K562 (cell line): ENCODE measurements around the gene PLCD1.

Source experiments
- ATF3 ChIP-seq, 2 experiments: fragments of 450-650 bp in 1 of 2; sonication (generic) in 1 of 2; formaldehyde crosslinking in 1 of 2; IDR thresholded peaks in 1 of 2; conservative IDR thresholded peaks in 1 of 2; 2 replicates each; pipeline versions ENCODE4 v1.6.1 to v1.8.1; 2016 to 2023; ENCODE audit warnings: mild to moderate bottlenecking in 2 of 2, moderate library complexity in 2 of 2, inconsistent platforms in 1 of 2, missing genetic modification reagents in 1 of 2
- BRF2 ChIP-seq: IDR thresholded peaks from 3 replicates; pipeline ENCODE4 v1.6.1; 2011; ENCODE audit warnings: borderline replicate concordance, mild to moderate bottlenecking; ENCODE audit not compliant: insufficient read length, insufficient read depth
- CREB1 ChIP-seq, 2 experiments: sonication (generic) in 1 of 2; formaldehyde crosslinking in 1 of 2; IDR thresholded peaks; 2 replicates each; pipeline versions ENCODE4 v1.6.1 to v1.8.0; 2012 to 2022; ENCODE audit warnings: inconsistent platforms in 1 of 2, mild to moderate bottlenecking in 1 of 2, missing genetic modification reagents in 1 of 2, moderate library complexity in 1 of 2
- CTCF ChIP-seq, 3 experiments: IDR thresholded peaks in 2 of 3; conservative IDR thresholded peaks in 1 of 3; 2 replicates each; pipeline ENCODE4 v1.5.1; 2011 to 2012; ENCODE audit warnings: low read length in 3 of 3, mild to moderate bottlenecking in 3 of 3, control low read depth in 2 of 3, improper control_type of control experiment in 1 of 3, inconsistent platforms in 1 of 3, low read depth in 1 of 3, mixed read lengths in 1 of 3, moderate library complexity in 1 of 3; ENCODE audit not compliant: insufficient read depth in 2 of 3
- CTCFL ChIP-seq: IDR thresholded peaks from 2 replicates; pipeline ENCODE4 v1.6.1; 2011; ENCODE audit warnings: borderline replicate concordance, low read depth, mild to moderate bottlenecking, moderate library complexity, low read length; ENCODE audit not compliant: insufficient read depth, poor library complexity, severe bottlenecking
- KLF10 ChIP-seq: fragments of 250-450 bp; sonication (Bioruptor Pico); IDR thresholded peaks from 2 replicates; pipeline ENCODE4 v1.6.1; 2021; ENCODE audit warnings: matching md5 sums
- MAX ChIP-seq: sonication (generic); formaldehyde crosslinking; IDR thresholded peaks from 2 replicates; pipeline ENCODE4 v1.9.0; 2022; ENCODE audit warnings: mild to moderate bottlenecking, missing genetic modification reagents
- MXI1 ChIP-seq: IDR thresholded peaks from 2 replicates; pipeline ENCODE4 v1.6.1; 2011; ENCODE audit warnings: low read depth, mild to moderate bottlenecking, improper control_type of control experiment, low read length
- NBN ChIP-seq: fragments of 450-650 bp; IDR thresholded peaks from 2 replicates; pipeline ENCODE4 v1.6.1; 2016; ENCODE audit warnings: low read depth, mild to moderate bottlenecking
- RAD51 ChIP-seq: fragments of 450-650 bp; IDR thresholded peaks from 2 replicates; pipeline ENCODE4 v1.7.1; 2016; ENCODE audit warnings: low read depth, mild to moderate bottlenecking, borderline replicate concordance
- RNF2 ChIP-seq: sonication (generic); IDR thresholded peaks from 2 replicates; pipeline ENCODE4 v1.6.1; 2016
- SMARCA5 ChIP-seq: fragments of 450-650 bp; IDR thresholded peaks from 2 replicates; pipeline ENCODE4 v1.6.1; 2016
- SRF ChIP-seq, 2 experiments: fragments of 250-450, 450-650 bp in 1 of 2; sonication (Bioruptor Pico) in 1 of 2; sonication (generic) in 1 of 2; formaldehyde crosslinking; IDR thresholded peaks; 2 replicates each; pipeline versions ENCODE4 v1.5.0 to v1.5.1; 2020 to 2022; ENCODE audit warnings: mild to moderate bottlenecking in 1 of 2, missing genetic modification reagents in 1 of 2
- ZNF316 ChIP-seq: fragments of 450-650 bp; IDR thresholded peaks from 2 replicates; pipeline ENCODE4 v1.6.1; 2016

- TF ChIP-seq CTCFL (no peak), KLF10 (no peak), MXI1 (no peak), ZNF316 (no peak), RAD51 (no peak), ATF3 (IDR thresholded peaks at IDR 0.05) (no peak), ATF3 (CRISPR knock-in tag; conservative IDR thresholded peaks at IDR 0.05) (no peak), CREB1 (IDR thresholded peaks at IDR 0.05) (no peak), CREB1 (CRISPR knock-in tag; IDR thresholded peaks at IDR 0.05) (no peak), CTCF (IDR thresholded peaks at IDR 0.05 in 2 of 3, conservative IDR thresholded peaks at IDR 0.05 in 1 of 3; ENCODE audit: insufficient read depth in 2 of 3, low read depth in 1 of 3, low read length in 3 of 3) (no peak), NBN (no peak), MAX (no peak), SRF (CRISPR knock-in tag; IDR thresholded peaks at IDR 0.05) (no peak), BRF2 (no peak), SMARCA5 (no peak), RNF2 (no peak)
These were observed 34.8 kb downstream of the PLCD1 start for GRCh38 chr3:37994639-37994972.
